Panc1 (cell line): ENCODE data around the gene CAMP. TPM values are rescaled to one million over a fixed set of nuclear protein-coding genes. Genes with fewer than 3 reads are reported as not detected.

Source experiments
- ATAC-seq: fragments of 200-7000 bp; cut with Tn5 transposase; 2 replicates; pipeline ENCODE4 v1.9.1; 2020; ENCODE audit warnings: mild to moderate bottlenecking, moderate library complexity
- BruUV-seq: library from RNA; stranded (reverse); fragments of 400-500 nt; replicated peaks from 2 replicates; lab custom pipeline; 2021; lab: Mats Ljungman, UMichigan
- CTCF ChIA-PET: fragments of 300-600 bp; sonication (Branson Sonifier 250); formaldehyde crosslinking; loops from one replicate; lab custom pipeline; 2022; ENCODE audit warnings: antibody characterized with exemption; lab: Charles Lee
- POLR2A ChIA-PET: fragments of 300-600 bp; sonication (Branson Sonifier 250); formaldehyde crosslinking; loops from one replicate; lab custom pipeline; 2022; ENCODE audit warnings: antibody characterized with exemption; lab: Charles Lee
- DNase-seq: peaks from one replicate; pipeline ENCODE4 v3.0.0-alpha.2; 2010; ENCODE audit warnings: low read depth, low spot score
- H3K27ac ChIP-seq: 2 replicates; pipeline ENCODE4 v1.5.1; 2011; ENCODE audit warnings: mild to moderate bottlenecking, low read length, inconsistent platforms
- H3K27me3 ChIP-seq: fragments of 200-500 bp; sonication (Bioruptor generic); 2 replicates; pipeline ENCODE4 v1.6.0; 2014; ENCODE audit warnings: low read length, inconsistent platforms; ENCODE audit not compliant: control insufficient read depth, insufficient read depth
- H3K36me3 ChIP-seq: fragments of 200-500 bp; sonication (Bioruptor generic); 2 replicates; pipeline ENCODE4 v1.5.1; 2014; ENCODE audit warnings: inconsistent platforms, mild to moderate bottlenecking, low read length, moderate library complexity; ENCODE audit not compliant: control insufficient read depth, insufficient read depth
- H3K4me1 ChIP-seq: 2 replicates; pipeline ENCODE4 v1.5.1; 2011; ENCODE audit warnings: inconsistent platforms, mild to moderate bottlenecking, low read length, moderate library complexity; ENCODE audit not compliant: control insufficient read depth, insufficient read depth
- H3K4me3 ChIP-seq, 2 experiments: 2 replicates each; pipeline ENCODE4 v1.5.1; 2011 to 2012; ENCODE audit warnings: low read depth in 2 of 2, low read length in 2 of 2, mild to moderate bottlenecking in 2 of 2, inconsistent platforms in 1 of 2, moderate library complexity in 1 of 2
- H3K9me3 ChIP-seq: fragments of 200-500 bp; sonication (Bioruptor generic); 2 replicates; pipeline ENCODE4 v1.5.1; 2014; ENCODE audit warnings: low read depth, mild to moderate bottlenecking, inconsistent platforms, low read length, moderate library complexity; ENCODE audit not compliant: control insufficient read depth, insufficient read depth
- CTCF ChIP-seq: fragments of 450-650 bp; IDR thresholded peaks from 2 replicates; pipeline ENCODE4 v1.5.1; 2017; ENCODE audit warnings: mild to moderate bottlenecking
- POLR2AphosphoS5 ChIP-seq: IDR thresholded peaks from 2 replicates; pipeline ENCODE4 v1.6.1; 2012; ENCODE audit warnings: mild to moderate bottlenecking, low read depth, low read length, moderate library complexity
- REST ChIP-seq, 2 experiments: IDR thresholded peaks; 2 replicates each; pipeline ENCODE4 v1.6.1; 2011 to 2012; ENCODE audit warnings: low read depth in 2 of 2, control low read depth in 1 of 2, low read length in 1 of 2, mild to moderate bottlenecking in 1 of 2, moderate library complexity in 1 of 2; ENCODE audit not compliant: insufficient read depth in 1 of 2
- SIN3A ChIP-seq: IDR thresholded peaks from 2 replicates; pipeline ENCODE4 v1.6.1; 2012; ENCODE audit warnings: low read depth, mild to moderate bottlenecking, low read length, moderate library complexity, borderline replicate concordance; ENCODE audit not compliant: insufficient read depth
- TCF7L2 ChIP-seq: IDR thresholded peaks from 2 replicates; pipeline ENCODE4 v1.6.1; 2011; ENCODE audit warnings: mild to moderate bottlenecking, low read depth, low read length, inconsistent platforms
- in situ Hi-C: cut with HindIII; loops from 2 replicates; pipeline ENCODE4 v1.10.0; 2016; ENCODE audit warnings: low sequenced_read_pairs, low pct_unique_long_range_greater_than_20kb
- intact Hi-C: fragments of 100-400 bp; cut with micrococcal nuclease; formaldehyde crosslinking; loops from one replicate; pipeline ENCODE4 v1.10.0; 2022; ENCODE audit not compliant: unreplicated experiment
- total RNA-seq: library from RNA; stranded (reverse); gene quantifications from one replicate; pipeline ENCODE4 v1.2.1, GENCODE V29; 2021; ENCODE audit not compliant: unreplicated experiment

CAMP gene
- total RNA-seq, 1 experiment from 2014 or later, result not detected

GRCh38 chr3:48194446-48195071 is 28.7 kb upstream of the CAMP start:
- H3K4me3 ChIP-seq, result no peak overlapping the region
- no TSS peak for BruUV-seq
- in situ Hi-C loops, result no loop called here
- ATAC-seq (peak; percentile 89), DNase-seq (peak; percentile 46)
- no peaks in the 10 kb centered on the region for H3K36me3 ChIP-seq
- ChIA-PET POLR2A (no interaction called here), CTCF (interaction anchor here (0.5 to 2.1 kb wide), 8 partner anchors 11 to 1017 kb away, joined by 3 to 20 read pairs (median 4); partner anchors contain the start of genes CCDC51 and TMA7)
- intact Hi-C loops, result loop anchor here (10.0 kb wide), 1 partner anchor 50 kb away; the partner anchor contains the start of gene ZNF589
- H3K27ac ChIP-seq, result no peak overlapping the region
- H3K4me1 ChIP-seq, result no peaks in the 10 kb centered on the region
- TF ChIP-seq TCF7L2, result no peak
- peak; percentile 87 for TF ChIP-seq CTCF
- H3K27me3 ChIP-seq, result no peaks in the 10 kb centered on the region
- H3K9me3 ChIP-seq, result no peaks in the 10 kb centered on the region

GRCh38 chr3:48196611-48197010 is 26.7 kb upstream of the CAMP start:
- ChIA-PET POLR2A (no interaction called here), CTCF (no interaction called here)
- H3K36me3 ChIP-seq, result no peaks in the 10 kb centered on the region
- no peak for DNase-seq
- H3K4me1 ChIP-seq, result no peaks in the 10 kb centered on the region
- no TSS peak for BruUV-seq
- H3K27ac ChIP-seq, result no peak overlapping the region
- in situ Hi-C loops (no loop called here), intact Hi-C loops (loop anchor here (10.0 kb wide), 1 partner anchor 48 kb away; the partner anchor contains the start of gene ZNF589)
- H3K4me3 ChIP-seq, result no peak overlapping the region
- H3K27me3 ChIP-seq, result no peaks in the 10 kb centered on the region
- TF ChIP-seq POLR2AphosphoS5 (no peak), SIN3A (no peak), TCF7L2 (no peak), CTCF (no peak), REST (IDR thresholded peaks at IDR 0.05; ENCODE audit: insufficient read depth in 1 of 2, low read depth in 2 of 2, low read length in 1 of 2) (no peak)
- H3K9me3 ChIP-seq, result no peaks in the 10 kb centered on the region
- ATAC-seq, result no peak
